Activated naive CD4-positive, alpha-beta T cell (primary cell): Measurements from ENCODE around the gene KCNJ5.

Experiments
- DNase-seq, 4 experiments: peaks; one replicate each; lab custom pipeline; 2025; lab: John Stamatoyannopoulos, UW

The KCNJ5 gene

GRCh38 chr11:128933481-128934178 is 42.5 kb downstream of the KCNJ5 start:
- DNase-seq = no peak

DNA sequence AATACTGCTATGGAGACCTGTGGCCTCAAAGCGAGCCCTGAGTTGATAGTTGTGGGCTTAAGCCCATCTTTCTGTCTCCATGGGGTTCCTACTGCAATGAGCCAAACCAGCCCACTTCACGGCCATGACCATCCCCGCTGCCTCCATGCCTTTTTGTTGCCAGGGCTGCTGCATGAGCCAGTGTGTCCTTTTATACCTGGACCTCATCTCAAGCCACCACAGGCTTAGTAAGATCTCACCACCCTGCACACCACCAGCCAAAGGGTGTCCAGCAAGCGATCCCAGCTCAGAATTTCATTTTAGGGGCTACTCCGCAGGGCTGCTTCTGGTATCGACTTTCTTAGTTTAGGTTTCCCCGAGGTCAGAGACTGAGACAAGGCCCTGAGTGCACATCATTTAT is 43.2 kb downstream of the KCNJ5 start:
- no peak for DNase-seq

DNA sequence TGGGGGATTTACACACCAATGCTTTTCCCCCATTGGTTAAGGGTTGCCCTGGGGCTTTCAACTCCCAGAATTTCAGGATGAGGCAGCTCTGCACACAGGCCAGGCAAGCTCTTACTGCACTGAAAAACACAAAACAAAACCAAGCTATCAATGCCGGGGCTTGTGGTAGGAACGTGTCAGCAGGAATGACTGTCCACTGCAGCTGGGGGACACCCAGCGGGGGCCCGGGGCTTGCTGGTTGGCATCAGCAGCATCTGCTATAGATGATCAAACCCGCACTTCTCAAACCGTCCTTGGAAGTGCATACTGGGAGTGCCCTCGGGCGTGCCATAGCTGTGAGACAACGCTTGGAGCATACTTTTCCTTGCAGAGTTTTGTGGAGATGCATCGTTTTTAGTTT is 43.8 kb downstream of the KCNJ5 start:
- no peak for DNase-seq

DNA sequence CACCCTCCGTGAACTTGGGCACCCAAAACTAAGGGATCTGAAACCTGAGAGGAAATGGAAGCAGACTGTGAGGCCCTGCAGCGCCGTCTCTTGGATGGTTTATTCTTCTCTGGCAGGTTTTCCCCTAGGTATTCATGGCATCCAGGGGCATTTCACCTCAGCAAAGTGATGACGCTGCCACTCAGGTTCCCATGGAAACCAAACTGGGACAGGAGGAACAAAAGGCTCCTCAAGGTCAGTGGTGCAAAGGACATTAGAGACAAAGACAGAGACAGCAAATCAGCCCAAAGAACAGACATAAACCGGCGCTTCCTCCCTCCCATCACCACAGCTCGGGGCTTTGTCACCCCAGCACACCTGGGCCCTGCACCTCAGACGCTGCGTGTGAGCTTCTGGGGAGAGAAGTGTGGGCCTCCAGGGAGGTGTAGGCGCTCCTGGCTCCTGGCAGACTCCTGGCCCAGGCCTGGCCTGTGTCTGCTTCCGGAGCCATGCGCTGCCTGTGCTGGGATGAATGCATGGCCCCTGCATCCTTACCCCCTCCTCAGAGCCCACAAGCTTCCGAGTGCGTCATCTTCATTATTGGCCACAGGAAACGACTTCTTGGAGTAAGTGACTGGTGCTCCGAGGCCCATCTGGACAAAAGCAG is 45.6 kb downstream of the KCNJ5 start:
- no peak for DNase-seq

GRCh38 chr11:128937480-128937879 is 46.3 kb downstream of the KCNJ5 start:
- DNase-seq = no peak

- DNase-seq = no peak
Observed at GRCh38 chr11:128938156-128938885, 47.2 kb downstream of the KCNJ5 start.

DNA sequence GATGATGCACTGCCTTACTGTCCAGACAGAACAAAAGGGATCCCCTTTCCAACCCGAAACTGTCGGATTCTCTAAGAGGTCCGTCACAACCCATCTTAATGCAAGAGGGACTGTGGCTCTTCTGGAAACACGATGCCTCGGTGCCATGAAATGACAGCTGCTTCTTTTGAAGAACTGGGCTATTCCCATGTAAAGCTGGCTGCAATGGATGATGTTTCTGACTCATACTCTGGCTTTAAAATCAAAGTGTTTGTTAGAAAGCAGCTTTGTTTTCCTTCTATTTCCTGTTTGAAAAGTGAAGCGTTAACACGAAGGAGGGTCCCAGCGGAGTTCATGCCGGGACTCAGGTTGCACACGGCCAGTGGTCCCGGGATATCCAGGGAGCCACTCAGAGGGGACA is 48.4 kb downstream of the KCNJ5 start:
- no peak for DNase-seq

GRCh38 chr11:128940156-128940555 is 49.0 kb downstream of the KCNJ5 start:
- DNase-seq = no peak

- no peak for DNase-seq
Observed at GRCh38 chr11:128940603-128941002, 49.4 kb downstream of the KCNJ5 start.

- no peak for DNase-seq
Observed at GRCh38 chr11:128941110-128941509, 50.0 kb downstream of the KCNJ5 start.

GRCh38 chr11:128941573-128942271 is 50.6 kb downstream of the KCNJ5 start:
- DNase-seq = no peak

GRCh38 chr11:128942272-128942612 is 51.1 kb downstream of the KCNJ5 start:
- DNase-seq = no peak

GRCh38 chr11:128942817-128943427 is 51.8 kb downstream of the KCNJ5 start, which contains the start of gene TP53AIP1:
TSS of gene TP53AIP1 (minus strand) at chr11:128942871. CDS start at chr11:128937818, 5,053 bp downstream.
- DNase-seq = no peak

DNA sequence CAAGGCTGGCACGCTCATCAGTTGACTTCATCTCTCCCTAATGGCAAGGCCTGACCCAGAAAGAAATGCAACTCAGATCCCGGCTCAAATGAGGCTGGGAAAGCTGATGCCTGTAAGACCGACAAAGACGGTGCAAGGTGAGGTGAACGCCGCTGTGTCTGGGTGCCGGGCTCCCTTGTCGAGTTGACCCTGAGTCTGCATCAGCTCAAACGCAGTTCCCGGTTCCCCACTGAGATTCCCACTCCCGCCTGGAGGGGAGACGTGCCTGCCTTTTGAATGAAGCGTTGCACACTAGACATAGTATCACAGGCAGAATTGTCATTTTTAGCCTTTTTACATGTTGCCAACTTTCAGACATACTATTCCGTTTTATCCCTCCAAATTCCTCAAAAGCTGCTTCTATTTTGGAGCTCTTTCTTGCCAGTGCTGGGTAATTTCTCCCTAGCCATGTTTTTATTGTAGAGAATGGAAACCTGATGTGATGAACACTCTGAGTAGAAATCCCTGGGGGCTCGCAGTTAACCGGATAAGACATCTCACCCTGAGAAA is 52.3 kb downstream of the KCNJ5 start:
- DNase-seq = no peak

- DNase-seq = no peak
Observed at GRCh38 chr11:128946648-128947047, 55.5 kb downstream of the KCNJ5 start.

- no peak for DNase-seq
Observed at GRCh38 chr11:128947773-128948172, 56.6 kb downstream of the KCNJ5 start.

- DNase-seq = no peak
Observed at GRCh38 chr11:128948583-128948982, 57.4 kb downstream of the KCNJ5 start.

DNA sequence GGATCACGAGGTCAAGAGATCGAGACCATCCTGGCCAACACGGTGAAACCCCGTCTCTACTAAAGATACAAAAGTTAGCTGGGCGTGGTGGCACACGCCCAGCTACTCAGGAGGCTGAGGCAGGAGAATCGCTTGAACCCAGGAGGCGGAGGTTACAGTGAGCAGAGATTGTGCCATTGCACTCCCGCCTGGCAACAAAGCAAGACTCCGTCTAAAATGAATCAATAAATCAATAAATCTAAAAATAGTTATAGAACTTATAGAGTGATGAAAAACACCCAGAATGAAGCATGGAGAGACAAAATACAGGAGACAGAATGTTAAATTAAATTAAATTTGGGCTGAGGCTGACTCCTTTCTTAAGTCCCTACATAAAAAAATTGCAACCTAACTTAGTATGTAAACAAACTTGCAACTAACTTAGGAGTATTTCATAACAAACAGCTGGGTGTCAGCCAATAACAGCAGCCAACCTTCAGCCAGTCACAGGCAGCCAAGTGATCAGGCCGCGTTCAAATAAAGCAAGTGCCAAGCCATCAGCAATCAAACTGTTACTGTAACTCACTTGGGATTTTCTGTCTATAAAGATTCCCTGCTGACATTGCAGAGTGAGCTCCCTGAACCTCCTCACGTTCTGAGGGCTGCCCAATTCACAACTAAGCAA is 58.8 kb downstream of the KCNJ5 start:
- no peak for DNase-seq

DNA sequence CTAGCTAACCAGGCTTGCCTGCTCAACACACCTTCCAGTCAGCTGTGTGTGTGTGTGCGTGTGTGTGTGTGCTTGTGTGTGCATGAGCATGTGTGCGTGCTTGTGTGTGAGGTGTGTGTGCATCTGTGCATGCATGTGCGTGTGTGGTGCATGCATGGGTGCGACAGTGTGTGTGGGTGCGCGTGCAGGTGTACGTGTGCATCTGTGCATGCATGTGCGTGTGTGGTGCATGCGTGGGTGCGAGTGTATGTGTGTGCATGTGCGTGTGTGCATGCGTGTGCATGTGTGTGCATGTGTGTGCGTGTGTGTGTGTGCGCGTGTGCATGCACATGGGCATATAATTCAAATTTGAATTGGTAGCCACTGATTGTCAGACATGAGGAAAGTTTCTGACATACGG is 62.0 kb downstream of the KCNJ5 start:
- DNase-seq = no peak

GRCh38 chr11:128955636-128956035 is 64.5 kb downstream of the KCNJ5 start:
- DNase-seq = no peak
